Breast epithelium (tissue), 3 donors: ENCODE measurements around the gene ZNF394.

Experiments used
- POLR2AphosphoS5 ChIP-seq, 3 donors: sonication (generic); formaldehyde crosslinking; IDR thresholded peaks; one replicate each; pipeline ENCODE4 v1.6.1; 2017; ENCODE audit warnings: antibody characterized with exemption in 3 of 3
- TF ChIP-seq, protein P1 (sequence below), 3 donors: fragments of 450-650 bp; IDR thresholded peaks; one replicate each; pipeline ENCODE4 v1.5.1; 2016 to 2017; ENCODE audit warnings: antibody characterized with exemption in 3 of 3, mild to moderate bottlenecking in 3 of 3, moderate library complexity in 3 of 3

DNA sequence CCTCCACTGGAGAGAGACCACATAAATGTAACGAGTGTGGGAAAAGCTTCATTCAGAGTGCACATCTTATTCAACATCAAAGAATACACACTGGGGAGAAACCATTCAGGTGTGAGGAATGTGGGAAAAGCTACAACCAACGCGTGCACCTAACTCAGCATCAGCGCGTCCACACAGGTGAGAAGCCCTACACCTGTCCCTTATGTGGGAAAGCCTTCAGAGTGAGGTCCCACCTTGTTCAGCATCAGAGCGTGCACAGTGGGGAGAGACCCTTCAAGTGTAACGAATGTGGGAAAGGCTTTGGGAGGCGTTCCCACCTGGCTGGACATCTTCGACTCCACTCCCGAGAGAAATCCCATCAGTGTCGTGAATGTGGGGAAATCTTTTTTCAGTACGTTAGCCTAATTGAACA, 31.3 kb upstream of the ZNF394 start:
- TF ChIP-seq, protein P1, sequence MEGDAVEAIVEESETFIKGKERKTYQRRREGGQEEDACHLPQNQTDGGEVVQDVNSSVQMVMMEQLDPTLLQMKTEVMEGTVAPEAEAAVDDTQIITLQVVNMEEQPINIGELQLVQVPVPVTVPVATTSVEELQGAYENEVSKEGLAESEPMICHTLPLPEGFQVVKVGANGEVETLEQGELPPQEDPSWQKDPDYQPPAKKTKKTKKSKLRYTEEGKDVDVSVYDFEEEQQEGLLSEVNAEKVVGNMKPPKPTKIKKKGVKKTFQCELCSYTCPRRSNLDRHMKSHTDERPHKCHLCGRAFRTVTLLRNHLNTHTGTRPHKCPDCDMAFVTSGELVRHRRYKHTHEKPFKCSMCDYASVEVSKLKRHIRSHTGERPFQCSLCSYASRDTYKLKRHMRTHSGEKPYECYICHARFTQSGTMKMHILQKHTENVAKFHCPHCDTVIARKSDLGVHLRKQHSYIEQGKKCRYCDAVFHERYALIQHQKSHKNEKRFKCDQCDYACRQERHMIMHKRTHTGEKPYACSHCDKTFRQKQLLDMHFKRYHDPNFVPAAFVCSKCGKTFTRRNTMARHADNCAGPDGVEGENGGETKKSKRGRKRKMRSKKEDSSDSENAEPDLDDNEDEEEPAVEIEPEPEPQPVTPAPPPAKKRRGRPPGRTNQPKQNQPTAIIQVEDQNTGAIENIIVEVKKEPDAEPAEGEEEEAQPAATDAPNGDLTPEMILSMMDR (IDR thresholded peaks at IDR 0.05): no peak
- TF ChIP-seq POLR2AphosphoS5 (IDR thresholded peaks at IDR 0.05): no peak
